ENCODE data around the gene PKMYT1.
"Not testable (repeated sequence)": the region's sequence is repeated elsewhere in the genome, so short reads cannot be mapped to it uniquely, and the experiment has no call there.

The PKMYT1 gene

DNA sequence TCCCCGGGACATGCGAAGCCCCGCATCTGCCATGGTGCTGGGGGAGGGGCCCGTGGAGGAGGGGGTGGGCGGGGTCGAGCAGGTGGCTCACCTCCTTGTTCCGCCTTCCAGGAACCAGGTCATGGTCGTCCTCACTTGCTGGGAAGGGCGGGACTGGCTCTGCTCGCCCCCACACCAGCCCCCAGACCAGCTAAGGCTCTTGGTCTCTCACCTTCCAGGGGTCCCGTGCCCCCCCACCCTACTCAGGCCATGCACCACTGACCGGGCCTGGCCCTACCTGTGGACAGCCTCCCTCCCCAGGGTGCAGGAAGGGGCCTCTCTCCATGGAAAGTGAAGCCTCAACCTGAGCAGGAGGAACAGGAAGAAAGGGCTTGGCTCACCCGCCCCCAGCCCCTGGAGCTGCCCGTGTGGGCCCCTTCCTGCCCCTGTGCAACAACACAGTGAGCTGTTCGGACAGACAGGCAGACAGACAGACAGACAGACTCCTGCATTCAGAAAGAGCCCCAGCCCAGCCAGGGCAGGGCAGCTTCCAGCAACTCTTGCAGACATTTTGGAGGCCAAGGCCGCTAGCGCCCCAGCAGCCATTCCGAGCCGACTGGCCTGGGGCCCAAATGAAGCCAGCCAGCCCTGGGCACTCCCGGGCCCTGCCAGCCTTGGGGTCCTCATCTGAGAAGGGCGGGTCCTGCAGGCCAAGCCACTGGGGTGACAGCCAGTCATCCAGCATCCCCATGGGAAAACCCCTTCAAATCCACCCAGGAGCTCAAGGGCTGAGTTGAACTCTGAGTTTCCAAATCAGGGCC, 24.3 kb downstream of the PKMYT1 start:
- DNase-seq: peak; percentile 71

DNA sequence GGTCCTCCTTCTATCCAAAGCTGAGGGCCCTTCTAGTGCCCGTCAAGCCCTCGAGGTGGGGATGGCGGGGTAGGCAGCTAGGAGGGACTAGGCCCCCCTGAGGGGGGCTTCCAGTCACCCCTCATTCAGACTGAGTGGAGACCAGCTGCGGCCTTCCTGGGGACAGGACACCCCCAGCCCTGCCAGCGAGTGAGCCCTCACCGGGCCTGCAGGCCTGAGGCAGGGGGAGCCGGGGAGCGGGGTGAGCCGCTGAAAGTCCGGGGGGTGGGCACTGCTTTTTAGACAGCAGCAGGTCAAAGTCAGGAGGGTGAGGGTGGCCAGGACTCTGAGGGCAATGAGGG, 24.8 kb downstream of the PKMYT1 start:
- DNase-seq: no peak

DNA sequence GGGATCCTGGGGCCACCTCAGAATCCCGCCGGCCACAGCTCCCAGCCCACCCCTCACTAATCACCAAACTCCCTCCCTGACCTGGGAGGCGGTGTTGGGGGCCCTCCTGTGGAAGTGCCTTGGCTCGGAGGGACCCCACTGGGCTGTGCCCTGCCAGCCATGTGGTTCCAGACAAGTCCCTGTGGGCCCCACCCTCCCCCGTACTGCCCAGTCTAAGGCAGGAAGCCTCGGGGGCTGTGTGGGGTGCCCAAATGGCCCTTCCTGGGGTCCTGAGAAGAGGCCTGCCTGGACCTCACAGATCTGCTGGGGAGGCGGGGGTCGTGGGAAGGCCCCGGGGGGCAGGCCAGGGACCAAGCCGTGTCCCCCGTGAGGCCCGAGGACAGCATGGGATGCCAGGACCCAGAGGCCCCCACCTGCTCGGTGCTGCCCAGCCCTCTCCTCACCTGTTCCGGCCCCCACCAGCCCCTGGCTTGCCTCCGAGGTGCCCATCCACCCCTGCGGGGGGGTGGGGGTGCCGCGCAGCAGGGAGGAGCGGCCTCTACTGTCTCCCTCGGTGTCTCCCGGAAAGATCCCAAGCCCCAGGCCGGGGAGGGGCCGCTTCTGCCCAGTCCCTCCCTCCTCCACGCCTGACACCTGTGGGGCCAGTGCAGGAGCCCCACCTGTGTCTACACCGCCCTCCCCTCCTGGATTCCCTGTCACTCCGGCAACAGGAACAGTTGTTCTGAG, 25.4 kb downstream of the PKMYT1 start:
- no peak for DNase-seq

DNA sequence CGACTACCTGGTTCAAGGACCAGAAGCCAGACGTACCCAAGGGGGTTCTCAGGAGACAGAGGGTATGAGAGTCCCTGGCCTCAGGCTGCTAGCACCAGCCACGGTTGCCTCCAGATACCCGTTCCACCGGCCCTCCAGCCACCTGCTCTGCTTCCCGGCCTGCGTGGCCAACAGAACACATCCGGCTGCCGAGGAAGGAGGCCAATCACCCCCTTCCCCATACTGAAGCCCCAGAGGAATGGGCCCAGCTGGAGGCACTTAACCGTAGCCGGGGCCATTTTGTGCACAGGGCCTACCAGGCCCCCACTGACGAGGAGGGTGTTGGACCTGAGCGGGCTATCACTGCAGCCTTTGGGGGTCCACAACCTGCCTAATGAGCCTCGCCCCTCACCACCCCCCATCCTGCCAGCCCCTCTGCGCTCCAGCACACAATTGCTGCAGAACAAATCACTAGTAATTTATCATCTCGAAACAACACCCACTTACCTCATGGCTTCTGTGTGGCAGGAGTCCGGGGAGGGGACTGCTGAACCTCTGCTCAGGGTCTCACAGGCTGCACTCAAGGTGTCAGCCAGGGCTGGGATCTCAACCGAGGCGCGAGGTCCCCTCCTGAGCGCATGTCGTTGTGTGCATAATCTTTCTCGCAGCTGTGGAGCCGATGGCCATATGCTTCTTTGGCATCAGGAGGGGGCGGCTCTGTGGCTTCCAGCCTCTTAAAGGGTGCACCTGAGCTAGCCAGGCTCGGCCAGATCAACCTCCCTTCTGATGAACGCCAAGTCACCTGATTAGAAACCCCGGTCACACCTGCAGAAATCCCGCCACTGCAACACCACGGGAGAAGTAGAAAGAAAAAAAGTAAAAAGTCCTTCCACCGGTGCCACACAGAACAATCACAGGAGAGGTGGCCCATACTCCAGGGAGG, 26.3 kb downstream of the PKMYT1 start:
- no peak for DNase-seq

GRCh38 chr16:2952679-2953078, 27.6 kb downstream of the PKMYT1 start:
- DNase-seq: no peak

DNA sequence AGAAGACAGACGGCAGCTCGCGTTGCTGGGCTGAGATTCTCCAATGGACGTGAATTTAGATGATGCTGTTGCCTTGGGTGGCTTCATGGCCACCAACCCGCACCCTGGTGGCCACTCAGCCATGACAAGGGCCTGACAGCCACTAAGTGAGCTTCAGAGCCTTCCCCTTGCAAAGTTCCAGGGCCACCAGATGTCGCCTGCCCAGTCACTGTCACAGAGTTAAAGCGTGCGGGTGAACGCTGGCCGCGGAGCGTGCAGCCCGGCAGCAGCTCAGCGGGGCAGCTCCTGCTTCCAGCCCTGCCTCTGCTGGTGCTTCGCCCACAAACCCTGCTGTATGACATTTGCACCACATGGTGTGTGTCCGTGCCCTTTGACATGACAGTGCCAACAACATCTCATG, 29.5 kb downstream of the PKMYT1 start:
- DNase-seq: no peak

GRCh38 chr16:2950353-2950724, 29.9 kb downstream of the PKMYT1 start:
- DNase-seq: no peak

DNA sequence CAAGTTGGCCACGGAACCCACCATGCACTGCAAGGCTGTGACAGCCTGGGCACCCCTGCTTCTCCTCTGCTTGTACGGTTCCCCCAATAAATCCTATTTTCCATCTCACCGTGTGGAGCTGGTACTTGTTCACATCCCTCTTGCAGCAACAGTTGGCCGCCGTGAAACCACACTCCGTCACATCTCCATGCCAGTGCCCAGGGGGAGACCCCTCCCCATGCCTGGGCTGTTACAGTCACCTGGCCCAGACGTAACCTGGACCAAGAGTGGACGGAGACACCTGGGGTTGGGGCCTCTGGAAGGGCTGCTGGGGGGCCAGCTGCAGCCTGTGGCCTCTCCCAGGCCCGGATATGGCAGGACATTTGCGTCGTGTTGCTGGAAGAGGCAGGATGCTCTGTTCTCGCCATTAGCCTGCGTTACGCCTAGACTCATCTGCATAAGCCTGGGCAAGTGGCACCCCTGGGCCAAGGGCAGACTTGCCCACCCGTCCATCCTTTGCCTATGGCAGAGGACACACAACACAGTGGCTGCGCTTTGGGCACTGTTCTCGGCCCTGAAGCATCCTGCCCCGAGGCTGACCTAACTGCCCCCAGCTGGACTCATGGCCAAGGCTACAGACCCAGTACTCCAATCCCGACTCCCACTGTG, 30.4 kb downstream of the PKMYT1 start:
- no peak for DNase-seq

DNA sequence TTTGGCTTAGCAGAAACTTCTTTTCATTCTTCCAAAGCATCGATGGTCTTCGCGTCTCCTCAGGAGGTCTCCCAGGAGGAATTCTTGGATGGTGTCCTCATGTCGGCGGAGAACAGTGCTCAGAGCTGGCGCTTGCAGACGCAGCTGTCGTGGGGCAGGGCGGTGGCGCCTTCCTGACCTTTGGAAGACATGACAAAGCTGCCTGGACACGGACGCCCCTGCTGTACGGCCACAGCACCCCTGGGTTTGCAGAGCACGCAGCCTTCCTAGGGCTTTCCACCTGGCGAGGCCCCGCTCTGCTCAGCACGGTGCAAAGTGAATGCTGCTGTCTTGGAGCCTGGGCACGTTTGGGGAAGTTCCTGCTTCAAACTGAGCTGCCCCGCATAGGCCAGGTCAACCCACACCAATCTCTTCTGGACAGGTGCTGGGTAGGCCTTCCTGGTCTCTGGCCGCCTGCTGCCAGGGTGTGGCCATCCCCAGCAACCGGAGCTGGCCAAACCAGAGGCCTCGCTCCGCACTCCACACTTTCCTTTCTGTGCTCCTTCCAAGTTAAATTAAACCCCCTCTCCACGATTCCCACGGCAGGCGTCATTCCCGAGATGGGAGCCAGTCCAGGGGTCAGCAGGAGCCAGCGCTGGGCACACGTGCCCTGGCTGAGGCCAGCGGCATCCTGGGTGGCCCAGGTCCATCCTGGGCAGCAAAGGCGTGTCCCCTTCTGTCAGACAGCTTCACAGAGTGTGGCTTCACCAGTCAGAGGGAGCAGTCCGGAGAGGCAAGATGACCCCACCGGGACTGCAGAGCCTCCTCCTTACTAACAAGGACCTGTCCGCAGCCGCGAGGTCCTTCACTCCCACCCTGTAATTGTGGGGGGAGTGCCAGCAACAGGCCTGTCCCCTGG, 31.2 kb downstream of the PKMYT1 start:
- DNase-seq: no peak

DNA sequence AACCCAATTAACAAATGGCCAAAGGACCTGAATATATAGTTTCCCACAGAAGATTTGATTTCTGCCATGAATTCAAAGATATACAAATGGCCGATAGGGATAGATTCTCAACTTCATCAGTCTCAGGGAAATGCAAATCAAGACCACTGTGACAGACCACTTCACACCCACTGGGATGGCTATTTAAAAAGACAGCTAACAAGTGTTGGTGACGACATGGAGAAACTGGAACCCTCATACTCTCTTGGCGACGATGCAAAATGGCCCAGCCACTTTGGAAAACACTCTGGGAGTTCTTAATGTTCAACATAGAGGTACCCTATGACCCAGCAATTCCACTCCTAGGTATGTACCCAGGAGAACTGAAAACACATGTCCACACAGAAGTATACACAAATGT, 33.6 kb downstream of the PKMYT1 start:
- DNase-seq: no peak

DNA sequence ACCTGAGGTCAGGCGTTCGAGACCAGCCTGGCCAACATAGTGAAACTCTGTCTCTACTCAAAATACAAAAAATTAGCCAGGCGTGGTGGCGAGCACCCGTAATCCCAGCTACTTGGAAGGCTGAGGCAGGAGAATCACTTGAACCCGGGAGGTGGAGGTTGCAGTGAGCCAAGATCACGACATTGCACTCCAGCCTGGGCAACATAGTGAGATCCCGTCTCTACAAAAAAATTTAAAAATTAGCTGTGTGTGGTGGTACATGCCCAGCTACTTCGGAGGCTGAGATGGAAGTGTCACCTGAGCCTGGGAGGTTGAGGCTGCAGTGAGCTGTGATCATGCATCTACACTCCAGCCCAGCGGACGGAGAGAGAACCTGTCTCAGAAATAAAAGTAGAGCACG, 36.5 kb downstream of the PKMYT1 start:
- not testable (repeated sequence) for DNase-seq

- no peak for DNase-seq
Measured at GRCh38 chr16:2942045-2942444, 38.2 kb downstream of the PKMYT1 start.

GRCh38 chr16:2939968-2940367, 40.3 kb downstream of the PKMYT1 start:
- DNase-seq: no peak

DNA sequence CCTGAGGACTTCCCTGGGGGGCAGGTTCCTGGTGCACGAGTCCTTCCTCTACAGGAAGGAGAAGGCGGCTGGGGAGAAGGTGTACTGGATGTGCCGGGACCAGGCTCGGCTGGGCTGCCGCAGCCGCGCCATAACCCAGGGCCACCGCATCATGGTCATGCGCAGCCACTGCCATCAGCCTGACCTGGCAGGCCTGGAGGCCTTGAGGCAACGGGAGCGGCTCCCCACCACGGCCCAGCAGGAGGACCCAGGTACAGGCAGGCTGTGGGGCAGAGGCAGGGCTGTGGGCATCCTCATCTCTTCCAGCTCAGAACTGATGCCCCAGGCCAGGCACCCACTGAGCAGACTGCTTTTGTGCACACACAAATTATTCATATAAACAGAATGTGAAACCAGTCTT, 42.0 kb downstream of the PKMYT1 start:
- DNase-seq: no peak

- DNase-seq: no peak
Measured at GRCh38 chr16:2937170-2937569, 43.1 kb downstream of the PKMYT1 start.

DNA sequence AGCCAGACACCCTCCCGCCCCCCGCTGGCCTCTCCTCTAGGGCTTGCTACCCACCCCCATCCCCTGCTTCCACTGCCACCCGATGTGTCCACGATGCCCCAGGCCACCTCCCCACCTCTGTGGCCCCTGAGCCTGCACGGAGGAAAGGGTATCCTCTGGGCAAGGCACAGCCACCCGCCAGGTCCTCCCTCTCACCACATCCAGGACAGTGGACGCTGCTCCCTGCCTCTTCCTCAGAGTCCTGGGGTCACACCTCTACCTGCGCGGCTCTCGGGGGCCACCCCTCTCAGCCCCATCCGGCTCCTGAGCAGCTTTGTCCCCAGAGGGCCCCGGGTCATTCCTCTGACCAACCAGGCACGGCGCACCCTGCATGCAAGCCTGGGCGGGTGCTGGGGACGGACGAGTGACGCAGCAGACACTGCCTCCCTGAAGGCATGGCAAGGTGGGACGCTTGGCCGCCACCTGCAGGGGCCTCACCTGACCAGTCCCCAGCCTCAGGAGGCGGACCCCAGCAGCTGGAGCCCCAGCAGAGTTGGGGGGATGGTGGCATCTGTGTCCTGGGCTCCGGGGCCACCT, 43.7 kb downstream of the PKMYT1 start:
- no peak for DNase-seq

DNA sequence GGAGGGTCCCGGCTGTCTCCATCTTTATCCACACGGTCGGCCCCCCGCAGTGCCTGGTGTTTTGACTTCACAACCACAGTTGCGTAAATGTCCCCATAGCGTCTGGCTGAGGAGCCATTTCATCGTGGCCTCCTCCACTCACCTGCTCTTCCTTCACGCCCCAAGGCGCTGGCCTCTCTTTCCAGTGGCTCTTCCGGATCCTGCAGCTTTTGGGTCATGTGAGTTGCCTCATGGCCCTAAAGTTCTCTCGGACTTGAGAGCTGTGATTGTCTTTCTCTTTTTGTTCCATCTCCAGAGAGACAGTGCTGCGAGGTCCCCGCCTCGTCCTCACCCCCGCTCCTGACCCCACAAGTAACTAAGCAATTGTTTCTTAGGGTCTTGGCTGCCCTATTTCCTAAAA, 45.8 kb downstream of the PKMYT1 start:
- no peak for DNase-seq

DNA sequence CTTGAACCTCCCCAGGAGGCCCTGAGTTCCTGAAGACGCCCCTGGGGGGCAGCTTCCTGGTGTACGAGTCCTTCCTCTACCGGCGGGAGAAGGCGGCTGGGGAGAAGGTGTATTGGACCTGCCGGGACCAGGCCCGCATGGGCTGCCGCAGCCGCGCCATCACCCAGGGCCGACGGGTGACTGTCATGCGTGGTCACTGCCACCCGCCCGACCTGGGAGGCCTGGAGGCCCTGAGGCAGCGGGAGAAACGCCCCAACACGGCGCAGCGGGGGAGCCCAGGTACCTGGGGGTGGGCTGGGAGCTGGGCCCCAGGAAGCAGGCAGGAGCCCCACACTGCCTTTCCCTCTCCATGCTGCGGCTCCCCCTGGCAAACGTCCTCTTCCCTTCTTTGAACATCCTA, 46.5 kb downstream of the PKMYT1 start:
- no peak for DNase-seq

- no peak for DNase-seq
Measured at GRCh38 chr16:2933136-2933535, 47.1 kb downstream of the PKMYT1 start.

GRCh38 chr16:2931231-2931914, 48.9 kb downstream of the PKMYT1 start:
- not testable (repeated sequence) for DNase-seq

- DNase-seq: no peak
Measured at GRCh38 chr16:2930236-2930635, 50.0 kb downstream of the PKMYT1 start.
